HL-60/S4 (cell line): Measurements from ENCODE around the gene CFD.
"Not testable (repeated sequence)": the region's sequence is repeated elsewhere in the genome, so short reads cannot be mapped to it uniquely, and the experiment has no call there.

Source experiments
- in situ Hi-C: fragments of 300-500 bp; cut with MboI; formaldehyde crosslinking; loops from 2 replicates; pipeline ENCODE4 v1.14.3; 2022; ENCODE audit warnings: low sequenced_read_pairs

CFD gene

GRCh38 chr19:852136-853013 lies 7.1 kb upstream of the CFD start, which contains the start of gene ELANE:
TSS of gene ELANE (plus strand) at chr19:852303. CDS start at chr19:852329, 26 bp downstream.
- in situ Hi-C loops = no loop called here

GRCh38 chr19:853014-853585 lies 6.4 kb upstream of the CFD start:
- in situ Hi-C loops = no loop called here

- in situ Hi-C loops = not testable (repeated sequence)
Measured at GRCh38 chr19:853614-854220, 5.7 kb upstream of the CFD start.

- in situ Hi-C loops = no loop called here
Measured at GRCh38 chr19:854549-854948, 4.9 kb upstream of the CFD start.

- in situ Hi-C loops = no loop called here
Measured at GRCh38 chr19:855142-855541, 4.3 kb upstream of the CFD start.

GRCh38 chr19:855566-856120 lies 3.8 kb upstream of the CFD start:
- in situ Hi-C loops = no loop called here

GRCh38 chr19:858284-858683 lies 1.2 kb upstream of the CFD start:
- in situ Hi-C loops = no loop called here

GRCh38 chr19:861141-861755 lies 1.8 kb downstream of the CFD start:
- in situ Hi-C loops = no loop called here

- in situ Hi-C loops = no loop called here
Measured at GRCh38 chr19:861756-862580, 2.5 kb downstream of the CFD start.

- in situ Hi-C loops = no loop called here
Measured at GRCh38 chr19:862581-863314, 3.3 kb downstream of the CFD start.

GRCh38 chr19:863315-863620 lies 3.8 kb downstream of the CFD start:
- in situ Hi-C loops = no loop called here

GRCh38 chr19:866769-867300 lies 7.4 kb downstream of the CFD start:
- in situ Hi-C loops = no loop called here

GRCh38 chr19:867301-867793 lies 7.9 kb downstream of the CFD start:
- in situ Hi-C loops = no loop called here

GRCh38 chr19:867855-868457 lies 8.5 kb downstream of the CFD start:
- in situ Hi-C loops = no loop called here

GRCh38 chr19:868458-869244 lies 9.2 kb downstream of the CFD start:
- in situ Hi-C loops = no loop called here

GRCh38 chr19:869245-870177 lies 10.0 kb downstream of the CFD start:
- in situ Hi-C loops = no loop called here

GRCh38 chr19:870314-870713 lies 10.8 kb downstream of the CFD start:
- in situ Hi-C loops = no loop called here
